Neural progenitor cell (in vitro differentiated cells): ENCODE measurements around the gene SEMA4D.
"Not testable (repeated sequence)": the region's sequence is repeated elsewhere in the genome, so short reads cannot be mapped to it uniquely, and the experiment has no call there.

Source experiments
- CTCF ChIP-seq: fragments of 200-600 bp; sonication (generic); IDR thresholded peaks from 2 replicates; pipeline ENCODE4 v1.5.1; 2017; ENCODE audit warnings: antibody characterized with exemption, mild to moderate bottlenecking
- EZH2 ChIP-seq: fragments of 200-600 bp; sonication (generic); IDR thresholded peaks from 2 replicates; pipeline ENCODE4 v1.6.1; 2017; ENCODE audit warnings: antibody characterized with exemption, mild to moderate bottlenecking, moderate library complexity
- EZH2phosphoT487 ChIP-seq: fragments of 200-600 bp; sonication (generic); IDR thresholded peaks from 2 replicates; pipeline ENCODE4 v1.6.1; 2017; ENCODE audit warnings: antibody characterized with exemption

- not testable (repeated sequence) for TF ChIP-seq CTCF, EZH2, EZH2phosphoT487
Observed at GRCh38 chr9:89371791-89372190, 126.1 kb downstream of the SEMA4D start.
